H1 (cell line): Measurements from ENCODE around the gene EDA. TPM values are rescaled to one million over a fixed set of nuclear protein-coding genes. Genes with fewer than 3 reads are reported as not detected.

ENCODE experiments used
- ATF2 ChIP-seq: IDR thresholded peaks from 2 replicates; pipeline ENCODE4 v1.6.1; 2012; ENCODE audit warnings: low read length, inconsistent platforms
- CEBPB ChIP-seq: IDR thresholded peaks from 2 replicates; pipeline ENCODE4 v1.6.1; 2012; ENCODE audit warnings: low read depth, low read length
- POLR2A ChIP-seq, 2 experiments: IDR thresholded peaks; 1 replicate in 1 of 2; 2 replicates in 1 of 2; pipeline ENCODE4 v1.6.1; 2011; ENCODE audit warnings: low read depth in 2 of 2, low read length in 2 of 2, mild to moderate bottlenecking in 2 of 2; ENCODE audit errors: control extremely low read depth in 1 of 2
- polyA plus RNA-seq, 7 experiments: library from polyadenylated mRNA; depleted of rRNA in 3 of 7; stranded (reverse) in 5 of 7; unstranded in 2 of 7; fragments of >200 nt in 5 of 7; fragments of 200-250 nt in 2 of 7; gene quantifications; 1 replicate in 5 of 7; 2 replicates in 1 of 7; 4 replicates in 1 of 7; pipeline versions ENCODE4 v1.2.1 to v1.2.3, GENCODE V29; 2011 to 2013; ENCODE audit warnings: missing spikeins in 2 of 7, mixed read lengths in 2 of 7
- total RNA-seq: library from RNA; stranded (reverse); fragmentation: NEBNext Ultra II Directional; extraction: Animal tissue kit (Norgen Biotek cat#: 25700); gene quantifications from 2 replicates; pipeline ENCODE4 v1.2.1, GENCODE V29; 2021

Gene EDA
- total and polyA plus RNA-seq, 2 of the 8 experiments (the other 6 are each of a cell fraction or from before 2014, with no cell fraction given): 7.5 to 10.5 TPM

- TF ChIP-seq ATF2: no peak
- no peak for TF ChIP-seq POLR2A (IDR thresholded peaks at IDR 0.05; ENCODE audit: control extremely low read depth in 1 of 2, low read depth in 2 of 2, low read length in 2 of 2)
- TF ChIP-seq CEBPB: no peak
Observed at GRCh38 chrX:70052895-70053615, 437.1 kb downstream of the EDA start (continued).
